Activated CD4-positive, alpha-beta memory T cell treated with anti-CD3 and anti-CD28 coated beads, Interleukin-2, amount 10 ng/mL, durations not matched to agents 7 days and 5 days (primary cell): ENCODE measurements around the gene SFTPB. TPM values are rescaled to one million over a fixed set of nuclear protein-coding genes. Genes with fewer than 3 reads are reported as not detected.

Experiments
- CTCF ChIA-PET: fragments of 350-600 bp; sonication (Branson Sonifier 250); formaldehyde crosslinking; loops from one replicate; lab custom pipeline; 2021; ENCODE audit warnings: antibody characterized with exemption, inconsistent platforms; lab: Charles Lee
- POLR2A ChIA-PET: fragments of 350-600 bp; sonication (Branson Sonifier 250); formaldehyde crosslinking; loops from one replicate; lab custom pipeline; 2021; ENCODE audit warnings: antibody characterized with exemption; lab: Charles Lee
- DNase-seq: peaks from one replicate; pipeline ENCODE4 v3.0.0-alpha.2; 2020
- H3K27ac Mint-ChIP-seq: one replicate; pipeline ENCODE4 v1.8.0; 2021; ENCODE audit warnings: mild to moderate bottlenecking, mixed read lengths
- H3K27me3 Mint-ChIP-seq: one replicate; pipeline ENCODE4 v1.8.0; 2021; ENCODE audit warnings: mixed read lengths
- H3K36me3 Mint-ChIP-seq: one replicate; pipeline ENCODE4 v1.8.0; 2021; ENCODE audit warnings: low read depth, mixed read lengths
- H3K4me1 Mint-ChIP-seq: one replicate; pipeline ENCODE4 v1.8.0; 2021; ENCODE audit warnings: mixed read lengths
- H3K4me3 Mint-ChIP-seq: one replicate; pipeline ENCODE4 v1.8.0; 2021; ENCODE audit warnings: mild to moderate bottlenecking, mixed read lengths
- H3K9me3 Mint-ChIP-seq: one replicate; pipeline ENCODE4 v1.8.0; 2021; ENCODE audit warnings: mixed read lengths
- total RNA-seq, 2 experiments: library from RNA; stranded (reverse); gene quantifications; one replicate each; pipeline ENCODE4 v1.2.3, GENCODE V29; 2021

SFTPB gene
- total RNA-seq, 2 experiments from 2014 or later = not detected

GRCh38 chr2:85709401-85709811 is 41.4 kb upstream of the SFTPB start:
- DNase-seq = no peak
- CTCF ChIA-PET = interaction anchor here (0.8 to 8.9 kb wide), 8 partner anchors 11 to 96 kb away, joined by 3 to 135 read pairs (median 4); no protein-coding TSS in a partner anchor
- no peaks in the 10 kb centered on the region for H3K9me3 Mint-ChIP-seq
- peaks cover 5% of the 10 kb centered on the region for H3K27me3 Mint-ChIP-seq
- no peak overlapping the region for H3K4me3 Mint-ChIP-seq
- H3K36me3 Mint-ChIP-seq = peaks cover 4% of the 10 kb centered on the region
- POLR2A ChIA-PET = interaction anchor here (0.9 to 8.3 kb wide), 2 partner anchors 29 to 153 kb away, joined by 3 to 99 read pairs; no protein-coding TSS in a partner anchor
- H3K4me1 Mint-ChIP-seq = peaks cover 70% of the 10 kb centered on the region
- no peak overlapping the region for H3K27ac Mint-ChIP-seq

- Mint-ChIP-seq H3K9me3 (no peaks in the 10 kb centered on the region), H3K36me3 (peaks cover 7% of the 10 kb centered on the region), H3K27ac (no peak overlapping the region), H3K4me3 (no peak overlapping the region), H3K27me3 (peaks cover 5% of the 10 kb centered on the region), H3K4me1 (peaks cover 70% of the 10 kb centered on the region)
- no peak for DNase-seq
- ChIA-PET POLR2A (interaction anchor here (0.9 to 8.3 kb wide), 5 partner anchors 10 to 152 kb away, joined by 3 to 99 read pairs (median 7); no protein-coding TSS in a partner anchor), CTCF (interaction anchor here (0.8 to 8.9 kb wide), 11 partner anchors 11 to 97 kb away, joined by 3 to 135 read pairs (median 5); no protein-coding TSS in a partner anchor)
Observed at GRCh38 chr2:85708641-85709040, 40.6 kb upstream of the SFTPB start.

DNA sequence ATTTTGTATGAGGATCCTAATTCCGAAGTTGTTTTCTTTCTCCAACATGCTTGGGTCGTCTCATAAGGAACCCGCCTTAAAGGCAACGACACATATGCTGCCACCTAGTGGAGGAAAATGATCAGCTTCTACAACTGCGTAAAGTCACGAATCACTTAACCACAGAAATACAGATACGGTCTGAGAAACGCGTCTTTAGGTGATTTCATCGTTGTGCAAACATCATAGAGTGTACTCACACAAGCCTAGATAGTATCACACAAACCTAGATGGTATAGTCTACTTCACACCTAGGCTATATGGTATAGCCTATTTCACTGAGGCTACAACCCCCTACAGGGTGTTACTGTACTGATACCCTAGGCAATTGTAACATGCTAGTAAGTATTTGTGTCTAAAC is 39.3 kb upstream of the SFTPB start:
- Mint-ChIP-seq H3K27ac (peak overlapping the region; percentile 86), H3K36me3 (peaks cover 14% of the 10 kb centered on the region), H3K27me3 (peaks cover 5% of the 10 kb centered on the region), H3K9me3 (no peaks in the 10 kb centered on the region), H3K4me3 (no peak overlapping the region), H3K4me1 (peaks cover 80% of the 10 kb centered on the region)
- POLR2A ChIA-PET = interaction anchor here (1.1 to 8.3 kb wide), 8 partner anchors 9 to 112 kb away, joined by 3 to 99 read pairs (median 4); partner anchors contain the start of gene RNF181
- DNase-seq = peak; percentile 75
- CTCF ChIA-PET = interaction anchor here (0.9 to 8.9 kb wide), 14 partner anchors 10 to 421 kb away, joined by 3 to 135 read pairs (median 6); partner anchors contain the start of genes GNLY and USP39

GRCh38 chr2:85706599-85707296 is 38.7 kb upstream of the SFTPB start:
- H3K36me3 Mint-ChIP-seq = peaks cover 14% of the 10 kb centered on the region
- DNase-seq = no peak
- no peaks in the 10 kb centered on the region for H3K9me3 Mint-ChIP-seq
- ChIA-PET POLR2A (interaction anchor here (0.8 to 8.3 kb wide), 7 partner anchors 9 to 70 kb away, joined by 3 to 99 read pairs (median 4); no protein-coding TSS in a partner anchor), CTCF (interaction anchor here (0.6 to 8.9 kb wide), 15 partner anchors 9 to 70 kb away, joined by 3 to 135 read pairs (median 7); partner anchors contain the start of gene GNLY)
- peaks cover 5% of the 10 kb centered on the region for H3K27me3 Mint-ChIP-seq
- H3K4me1 Mint-ChIP-seq = peaks cover 86% of the 10 kb centered on the region
- peak overlapping the region; percentile 86 for H3K27ac Mint-ChIP-seq
- no peak overlapping the region for H3K4me3 Mint-ChIP-seq

GRCh38 chr2:85706063-85706462 is 38.1 kb upstream of the SFTPB start:
- POLR2A ChIA-PET = interaction anchor here (0.8 to 8.3 kb wide), 4 partner anchors 26 to 400 kb away, joined by 3 to 99 read pairs (median 4); partner anchors contain the start of genes PTCD3 and TGOLN2

DNA sequence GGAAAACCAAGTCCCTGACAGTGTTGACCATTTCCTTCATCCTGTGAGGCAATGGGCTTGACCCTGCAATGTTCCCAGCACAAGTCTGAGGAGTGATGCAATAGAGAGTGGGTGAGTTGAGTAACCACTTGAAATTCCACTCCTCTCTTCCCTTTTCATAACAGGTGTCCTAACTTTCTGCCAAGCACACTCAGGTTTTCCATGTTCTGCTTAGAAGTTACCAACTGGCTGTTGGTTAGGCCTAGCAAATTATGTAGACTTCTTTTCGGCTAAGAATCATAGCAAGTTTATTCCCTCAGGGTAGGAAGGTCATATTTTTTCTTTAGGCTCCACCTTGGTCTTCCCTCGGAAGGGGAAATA is 37.7 kb upstream of the SFTPB start:
- Mint-ChIP-seq H3K27ac (peak overlapping the region; percentile 86), H3K4me3 (no peak overlapping the region), H3K4me1 (peaks cover 89% of the 10 kb centered on the region), H3K9me3 (no peaks in the 10 kb centered on the region), H3K36me3 (peaks cover 14% of the 10 kb centered on the region), H3K27me3 (peaks cover 5% of the 10 kb centered on the region)
- DNase-seq = no peak
- ChIA-PET CTCF (interaction anchor here (1.0 to 8.9 kb wide), 13 partner anchors 8 to 184 kb away, joined by 3 to 135 read pairs (median 8); partner anchors contain the start of genes GNLY and ST3GAL5), POLR2A (interaction anchor here (0.7 to 8.3 kb wide), 4 partner anchors 25 to 401 kb away, joined by 3 to 99 read pairs (median 4); partner anchors contain the start of genes PTCD3, SFTPB and TGOLN2)

More at GRCh38 chr2:85706063-85706462, 38.1 kb upstream of the SFTPB start:
- peak overlapping the region; percentile 86 for H3K27ac Mint-ChIP-seq
- peaks cover 5% of the 10 kb centered on the region for H3K27me3 Mint-ChIP-seq
- H3K36me3 Mint-ChIP-seq = peaks cover 14% of the 10 kb centered on the region
- peaks cover 88% of the 10 kb centered on the region for H3K4me1 Mint-ChIP-seq
- H3K4me3 Mint-ChIP-seq = no peak overlapping the region
- CTCF ChIA-PET = interaction anchor here (0.6 to 8.9 kb wide), 13 partner anchors 9 to 69 kb away, joined by 3 to 135 read pairs (median 9); partner anchors contain the start of gene GNLY
- no peaks in the 10 kb centered on the region for H3K9me3 Mint-ChIP-seq
- no peak for DNase-seq

DNA sequence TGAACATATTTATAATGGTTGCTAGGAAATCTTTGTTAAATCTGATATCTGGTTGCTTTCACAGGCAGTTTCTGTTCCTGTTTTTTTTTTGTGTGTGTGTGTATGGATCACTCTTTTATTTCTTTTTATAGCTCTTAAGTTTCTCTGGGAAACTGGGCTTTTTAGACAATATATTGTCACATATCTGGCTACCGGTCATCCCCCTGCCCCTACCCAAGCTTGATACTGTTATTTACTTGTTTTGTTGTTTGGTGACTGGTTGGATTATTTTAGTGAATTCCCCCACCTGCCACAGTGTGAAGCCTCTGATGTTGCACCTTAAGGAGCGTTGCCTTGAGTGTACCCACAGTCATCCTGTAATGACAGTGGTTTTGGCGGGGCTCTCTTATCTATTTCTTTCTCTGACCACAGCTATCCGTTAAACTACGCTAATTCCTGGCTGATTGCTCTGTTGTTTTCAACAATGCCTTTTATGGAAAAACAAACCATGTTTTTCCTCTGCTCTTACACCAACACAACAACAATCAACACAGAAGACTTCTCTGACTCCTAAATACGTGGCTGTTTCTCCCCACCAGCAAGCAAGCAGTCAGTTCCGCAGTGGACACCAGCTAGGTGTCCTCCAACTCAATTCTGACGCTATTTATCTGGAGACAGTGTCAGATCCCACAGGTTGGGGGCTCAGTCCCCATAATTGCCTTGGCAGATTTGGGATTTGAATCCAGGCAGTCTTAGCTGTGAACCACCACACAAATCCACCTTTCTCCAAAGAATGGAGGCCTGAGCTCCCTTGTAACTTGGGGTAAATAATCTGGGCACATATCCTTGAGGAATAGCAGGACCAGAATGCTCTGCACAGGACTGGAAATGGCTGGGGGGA is 37.0 kb upstream of the SFTPB start:
- Mint-ChIP-seq H3K9me3 (no peaks in the 10 kb centered on the region), H3K27ac (peak overlapping the region; percentile 86), H3K4me1 (peaks cover 84% of the 10 kb centered on the region), H3K27me3 (peaks cover 5% of the 10 kb centered on the region), H3K36me3 (peaks cover 14% of the 10 kb centered on the region), H3K4me3 (peak overlapping the region; percentile 26)
- DNase-seq = peak; percentile 70
- CTCF ChIA-PET = interaction anchor here (0.9 to 8.9 kb wide), 12 partner anchors 8 to 184 kb away, joined by 3 to 135 read pairs (median 6); partner anchors contain the start of genes GNLY and ST3GAL5
- POLR2A ChIA-PET = interaction anchor here (0.7 to 8.3 kb wide), 9 partner anchors 8 to 401 kb away, joined by 3 to 99 read pairs (median 4); partner anchors contain the start of genes GNLY, MAT2A, PTCD3 and SFTPB

DNA sequence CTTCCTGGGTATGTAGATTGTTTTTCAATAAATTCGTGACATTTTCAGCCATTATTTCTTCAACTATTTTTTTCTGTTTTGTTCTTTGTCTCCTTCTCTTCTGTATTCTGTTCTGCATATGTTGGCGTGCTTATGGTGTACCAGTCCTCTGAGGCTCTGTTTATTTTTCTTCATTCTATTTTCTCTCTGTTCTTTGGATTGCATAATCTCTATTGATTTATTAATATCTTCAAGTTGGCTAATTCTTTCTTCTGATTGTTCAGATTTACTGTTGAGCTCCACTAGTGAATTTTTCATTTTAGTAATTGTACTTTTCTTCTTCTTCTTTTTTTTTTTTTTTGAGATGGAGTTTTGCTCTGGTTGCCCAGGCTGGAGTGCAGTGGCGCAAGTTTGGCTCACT is 36.0 kb upstream of the SFTPB start:
- H3K27me3 Mint-ChIP-seq = peaks cover 3% of the 10 kb centered on the region
- POLR2A ChIA-PET = interaction anchor here (0.8 to 8.3 kb wide), 5 partner anchors 9 to 126 kb away, joined by 3 to 99 read pairs (median 4); partner anchors contain the start of gene GNLY
- no peaks in the 10 kb centered on the region for H3K9me3 Mint-ChIP-seq
- CTCF ChIA-PET = interaction anchor here (0.9 to 8.9 kb wide), 6 partner anchors 11 to 185 kb away, joined by 3 to 135 read pairs (median 13); partner anchors contain the start of genes GNLY and ST3GAL5
- H3K36me3 Mint-ChIP-seq = peaks cover 14% of the 10 kb centered on the region
- DNase-seq = no peak
- peak overlapping the region; percentile 21 for H3K4me3 Mint-ChIP-seq
- peak overlapping the region; percentile 86 for H3K27ac Mint-ChIP-seq
- H3K4me1 Mint-ChIP-seq = peaks cover 81% of the 10 kb centered on the region

DNA sequence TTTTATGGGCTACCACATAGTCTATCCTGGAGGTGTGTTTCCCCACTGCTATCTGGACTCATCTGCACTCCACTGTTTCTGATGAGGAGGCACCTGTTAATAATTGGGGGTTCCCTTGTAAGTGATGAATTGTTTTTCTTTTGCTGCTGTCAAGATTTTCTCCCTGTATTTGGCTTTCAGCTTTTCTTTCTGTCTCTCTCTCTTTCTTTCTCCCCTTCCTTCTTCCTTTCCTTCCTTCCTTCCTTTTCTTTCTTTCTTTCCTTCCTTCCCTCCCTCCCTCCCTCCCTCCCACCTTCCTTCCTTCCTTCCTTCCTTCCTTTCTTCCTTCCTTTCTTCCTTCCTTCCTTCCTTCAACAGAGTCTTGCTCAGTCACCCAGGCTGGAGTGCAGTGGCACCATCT is 35.3 kb upstream of the SFTPB start:
- H3K4me3 Mint-ChIP-seq = no peak overlapping the region
- peak overlapping the region; percentile 86 for H3K27ac Mint-ChIP-seq
- H3K9me3 Mint-ChIP-seq = no peaks in the 10 kb centered on the region
- POLR2A ChIA-PET = interaction anchor here (0.8 to 8.3 kb wide), 3 partner anchors 20 to 32 kb away, joined by 3 to 99 read pairs (median 3); no protein-coding TSS in a partner anchor
- DNase-seq = no peak
- CTCF ChIA-PET = interaction anchor here (4.0 to 8.9 kb wide), 3 partner anchors 10 to 67 kb away, joined by 14 to 135 read pairs (median 58); partner anchors contain the start of gene GNLY
- peaks cover 84% of the 10 kb centered on the region for H3K4me1 Mint-ChIP-seq
- H3K27me3 Mint-ChIP-seq = no peaks in the 10 kb centered on the region
- peaks cover 14% of the 10 kb centered on the region for H3K36me3 Mint-ChIP-seq

DNA sequence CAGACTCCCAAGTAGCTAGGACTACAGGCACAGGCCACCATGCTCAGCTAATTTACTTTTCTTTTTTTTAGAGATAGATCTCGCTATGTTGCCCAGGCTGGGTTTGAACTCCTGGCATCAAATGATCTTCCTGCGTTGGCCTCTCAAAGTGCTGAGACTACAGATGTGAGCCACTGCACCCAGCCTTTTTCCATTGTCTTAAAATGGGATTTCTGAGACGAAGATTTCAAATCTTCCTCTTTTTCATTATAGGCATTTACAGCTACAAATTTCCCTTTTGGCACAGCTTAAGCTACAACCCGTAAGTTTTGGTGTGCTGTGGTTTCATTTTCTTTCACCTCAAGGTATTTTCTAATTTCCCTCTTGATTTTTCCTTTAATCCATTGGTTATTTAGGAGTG is 34.8 kb upstream of the SFTPB start:
- POLR2A ChIA-PET = interaction anchor here (0.8 to 8.3 kb wide), 3 partner anchors 19 to 32 kb away, joined by 3 to 99 read pairs (median 3); no protein-coding TSS in a partner anchor
- Mint-ChIP-seq H3K36me3 (peaks cover 14% of the 10 kb centered on the region), H3K4me1 (peaks cover 86% of the 10 kb centered on the region), H3K27me3 (no peaks in the 10 kb centered on the region), H3K9me3 (no peaks in the 10 kb centered on the region), H3K4me3 (no peak overlapping the region), H3K27ac (peak overlapping the region; percentile 86)
- CTCF ChIA-PET = interaction anchor here (4.0 to 8.9 kb wide), 3 partner anchors 10 to 66 kb away, joined by 14 to 135 read pairs (median 58); partner anchors contain the start of gene GNLY
- DNase-seq = no peak

DNA sequence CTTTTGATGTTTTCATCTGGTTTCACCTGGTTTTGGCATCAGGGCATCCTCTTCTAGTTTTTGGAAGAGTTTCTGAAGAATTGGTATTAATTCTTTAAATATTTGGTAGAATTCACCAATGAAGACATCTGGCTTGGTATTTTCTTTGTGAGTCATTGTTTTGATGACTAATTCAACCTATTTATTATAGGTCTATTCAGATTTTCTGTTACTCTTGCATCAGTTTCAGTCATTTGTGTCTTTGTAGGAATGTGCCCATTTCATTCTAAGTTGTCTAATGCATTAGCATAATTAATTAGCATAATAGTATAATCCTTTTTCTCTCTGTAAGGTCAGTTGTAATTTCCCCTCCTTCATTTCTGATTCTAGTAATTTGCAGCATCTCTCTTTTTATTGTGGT is 34.2 kb upstream of the SFTPB start:
- H3K9me3 Mint-ChIP-seq = no peaks in the 10 kb centered on the region
- no peak for DNase-seq
- H3K36me3 Mint-ChIP-seq = peaks cover 17% of the 10 kb centered on the region
- H3K27me3 Mint-ChIP-seq = no peaks in the 10 kb centered on the region
- ChIA-PET CTCF (interaction anchor here (4.0 to 8.9 kb wide), 2 partner anchors 9 to 22 kb away, joined by 14 to 135 read pairs; partner anchors contain the start of gene GNLY), POLR2A (no interaction called here)
- peaks cover 85% of the 10 kb centered on the region for H3K4me1 Mint-ChIP-seq
- no peak overlapping the region for H3K4me3 Mint-ChIP-seq
- H3K27ac Mint-ChIP-seq = peak overlapping the region; percentile 86
